Loucy (cell line): ENCODE results near the gene PDK2.

Source experiments
- H2AFZ ChIP-seq: fragments of 200-600 bp; sonication (generic); 2 replicates; pipeline ENCODE4 v1.6.0; 2016; ENCODE audit warnings: antibody characterized with exemption, mild to moderate bottlenecking, low read length, moderate library complexity
- H3F3A ChIP-seq: fragments of 200-600 bp; 2 replicates; pipeline ENCODE4 v1.6.0; 2016; ENCODE audit warnings: antibody characterized with exemption, low read depth, mild to moderate bottlenecking
- H3K27me3 ChIP-seq: fragments of 200-600 bp; sonication (generic); 2 replicates; pipeline ENCODE4 v1.6.1; 2014; ENCODE audit warnings: low read length, mild to moderate bottlenecking; ENCODE audit not compliant: insufficient read depth, poor library complexity, severe bottlenecking
- H3K36me3 ChIP-seq: fragments of 200-600 bp; sonication (generic); 2 replicates; pipeline ENCODE4 v1.6.1; 2016; ENCODE audit warnings: low read length; ENCODE audit not compliant: insufficient read depth
- H3K4me1 ChIP-seq: fragments of 200-600 bp; sonication (generic); 2 replicates; pipeline ENCODE4 v1.5.1; 2014; ENCODE audit warnings: low read length, mild to moderate bottlenecking; ENCODE audit not compliant: insufficient read depth, poor library complexity, severe bottlenecking
- H3K4me2 ChIP-seq: fragments of 200-600 bp; sonication (generic); 2 replicates; pipeline ENCODE4 v1.6.0; 2014; ENCODE audit warnings: antibody characterized with exemption, low read length, low read depth, mild to moderate bottlenecking; ENCODE audit not compliant: poor library complexity, severe bottlenecking
- H3K4me3 ChIP-seq: fragments of 200-600 bp; sonication (generic); 2 replicates; pipeline ENCODE4 v1.5.1; 2014; ENCODE audit warnings: low read length, mild to moderate bottlenecking, mixed read lengths; ENCODE audit not compliant: poor library complexity, severe bottlenecking
- H3K79me2 ChIP-seq: fragments of 200-600 bp; sonication (generic); 2 replicates; pipeline ENCODE4 v1.6.1; 2014; ENCODE audit warnings: low read length; ENCODE audit not compliant: insufficient read depth
- H3K9ac ChIP-seq: fragments of 200-600 bp; sonication (generic); 2 replicates; pipeline ENCODE4 v1.6.0; 2014; ENCODE audit warnings: mild to moderate bottlenecking, low read depth, low read length, moderate library complexity; ENCODE audit not compliant: poor library complexity, severe bottlenecking
- H3K9me2 ChIP-seq: fragments of 200-600 bp; sonication (generic); replicated peaks from 2 replicates; pipeline ENCODE4 v1.6.1; 2016; ENCODE audit warnings: low read depth, low read length, mixed read lengths
- H3K9me3 ChIP-seq: fragments of 200-600 bp; sonication (generic); 2 replicates; pipeline ENCODE4 v1.6.1; 2014; ENCODE audit warnings: mild to moderate bottlenecking, antibody characterized with exemption, low read length, low read depth; ENCODE audit not compliant: insufficient read depth
- H4K20me1 ChIP-seq: fragments of 200-600 bp; sonication (generic); 2 replicates; pipeline ENCODE4 v1.6.0; 2014; ENCODE audit warnings: antibody characterized with exemption, low read length, mild to moderate bottlenecking; ENCODE audit not compliant: insufficient read depth, poor library complexity, severe bottlenecking
- CTCF ChIP-seq: fragments of 200-600 bp; sonication (generic); conservative IDR thresholded peaks from 2 replicates; pipeline ENCODE4 v1.5.1; 2014; ENCODE audit warnings: mild to moderate bottlenecking, antibody characterized with exemption, low read length
- EZH2phosphoT487 ChIP-seq: fragments of 200-600 bp; IDR thresholded peaks from 2 replicates; pipeline ENCODE4 v1.6.1; 2018; ENCODE audit warnings: antibody characterized with exemption, mild to moderate bottlenecking, moderate library complexity, borderline replicate concordance

PDK2 gene

DNA sequence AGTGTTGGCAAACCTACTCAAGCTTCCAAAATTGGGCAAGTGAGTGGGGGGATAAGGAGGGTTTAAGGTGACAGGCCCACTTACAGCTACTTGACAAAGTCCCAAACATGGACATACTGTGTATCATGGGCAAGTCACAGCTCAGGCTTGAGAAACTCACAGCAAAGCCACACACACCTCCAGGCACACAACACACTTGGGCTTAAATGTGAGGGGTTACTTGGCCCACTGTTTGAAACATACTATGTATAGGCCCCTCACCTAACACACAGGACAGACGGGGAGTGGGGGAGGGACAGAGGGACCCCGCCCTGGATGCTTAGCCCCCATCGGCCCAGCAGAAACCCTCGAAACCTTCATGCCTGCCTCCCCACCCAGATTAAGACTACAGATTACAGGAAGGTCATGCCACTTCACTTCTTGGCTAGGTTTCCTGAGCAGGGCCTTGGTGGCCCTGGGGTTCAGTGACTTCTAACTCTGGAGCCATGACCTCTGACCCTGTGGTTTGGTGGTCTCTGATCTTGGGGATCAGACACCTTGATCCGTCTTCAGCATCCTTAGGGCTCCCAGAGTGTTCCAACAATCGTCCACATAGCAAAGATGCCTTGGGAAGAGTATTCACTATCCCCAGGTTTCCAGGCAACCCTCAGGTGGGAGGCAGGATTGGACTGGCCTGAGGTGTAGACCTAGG is 37.1 kb downstream of the PDK2 start:
- Histone ChIP-seq H3K79me2 (no peaks in the 10 kb centered on the region), H3K9me2 (no peaks in the 10 kb centered on the region), H3K4me1 (peaks cover 16% of the 10 kb centered on the region), H3F3A (peaks cover 4% of the 10 kb centered on the region; the same call in 1 of the 2 replicates), H3K27me3 (no peaks in the 10 kb centered on the region), H2AFZ (no peak overlapping the region), H3K4me3 (no peak overlapping the region), H3K9me3 (no peaks in the 10 kb centered on the region), H3K4me2 (no peak overlapping the region), H3K36me3 (peaks cover 31% of the 10 kb centered on the region; the same call in 1 of the 2 replicates), H4K20me1 (no peaks in the 10 kb centered on the region), H3K9ac (no peak overlapping the region)
- TF ChIP-seq CTCF: no peak
- TF ChIP-seq EZH2phosphoT487: no peak

GRCh38 chr17:50133028-50133768 is 38.0 kb downstream of the PDK2 start:
- TF ChIP-seq EZH2phosphoT487: no peak
- no peak for TF ChIP-seq CTCF
- no peaks in the 10 kb centered on the region for H3K27me3 ChIP-seq
- H3F3A ChIP-seq: peaks cover 4% of the 10 kb centered on the region; the same call in 1 of the 2 replicates
- peaks cover 2% of the 10 kb centered on the region; the same call in 1 of the 2 replicates for H3K79me2 ChIP-seq
- H2AFZ ChIP-seq: no peak overlapping the region
- no peaks in the 10 kb centered on the region for H3K9me2 ChIP-seq
- no peaks in the 10 kb centered on the region for H4K20me1 ChIP-seq
- H3K4me1 ChIP-seq: peaks cover 7% of the 10 kb centered on the region
- no peaks in the 10 kb centered on the region for H3K9me3 ChIP-seq
- H3K4me2 ChIP-seq: no peak overlapping the region
- no peak overlapping the region for H3K9ac ChIP-seq
- peaks cover 40% of the 10 kb centered on the region; the same call in 1 of the 2 replicates for H3K36me3 ChIP-seq
- H3K4me3 ChIP-seq: no peak overlapping the region

- Histone ChIP-seq H3F3A (peaks cover 4% of the 10 kb centered on the region; the same call in 1 of the 2 replicates), H2AFZ (no peak overlapping the region), H3K9me3 (no peaks in the 10 kb centered on the region), H3K4me3 (no peak overlapping the region), H3K4me1 (peaks cover 3% of the 10 kb centered on the region), H3K36me3 (peaks cover 46% of the 10 kb centered on the region; the same call in 1 of the 2 replicates), H4K20me1 (no peaks in the 10 kb centered on the region), H3K27me3 (no peaks in the 10 kb centered on the region), H3K79me2 (peaks cover 7% of the 10 kb centered on the region; the same call in 1 of the 2 replicates), H3K9me2 (no peaks in the 10 kb centered on the region), H3K9ac (no peak overlapping the region), H3K4me2 (no peak overlapping the region)
- TF ChIP-seq EZH2phosphoT487 (no peak), CTCF (no peak)
Observed at GRCh38 chr17:50133769-50134099, 38.6 kb downstream of the PDK2 start.
